ENCODE results near the gene OFD1. TPM values are rescaled to one million over a fixed set of nuclear protein-coding genes. Genes with fewer than 3 reads are reported as not detected.

The OFD1 gene
- total RNA-seq, 1 donor from 2014 or later: 65.4 TPM

GRCh38 chrX:13697976-13698375, 36.6 kb upstream of the OFD1 start:
- H3K27me3 Mint-ChIP-seq: no peaks in the 10 kb centered on the region

GRCh38 chrX:13698432-13698831, 36.1 kb upstream of the OFD1 start:
- H3K4me3 Mint-ChIP-seq (ENCODE audit: low read depth): no peak overlapping the region
- no peaks in the 10 kb centered on the region for H3K27me3 Mint-ChIP-seq
- H3K9me3 Mint-ChIP-seq (ENCODE audit: low read depth): peaks cover 15% of the 10 kb centered on the region
- no peak overlapping the region for H3K27ac Mint-ChIP-seq
- peaks cover 3% of the 10 kb centered on the region for H3K36me3 Mint-ChIP-seq (ENCODE audit: insufficient read depth)
- no peak for TF ChIP-seq CTCF (IDR thresholded peaks at IDR 0.05; ENCODE audit: unreplicated experiment)
- peaks cover 16% of the 10 kb centered on the region for H3K4me1 Mint-ChIP-seq (ENCODE audit: low read depth)
- DNase-seq (ENCODE audit: low spot score, unreplicated experiment): no peak

More at GRCh38 chrX:13697976-13698375, 36.6 kb upstream of the OFD1 start:
- no peak for DNase-seq (ENCODE audit: low spot score, unreplicated experiment)
- TF ChIP-seq CTCF (IDR thresholded peaks at IDR 0.05; ENCODE audit: unreplicated experiment): no peak
- Mint-ChIP-seq H3K9me3 (ENCODE audit: low read depth) (peaks cover 20% of the 10 kb centered on the region), H3K36me3 (ENCODE audit: insufficient read depth) (peaks cover 3% of the 10 kb centered on the region), H3K4me1 (ENCODE audit: low read depth) (peaks cover 19% of the 10 kb centered on the region), H3K27ac (no peak overlapping the region), H3K4me3 (ENCODE audit: low read depth) (no peak overlapping the region)

- Mint-ChIP-seq H3K27ac (no peak overlapping the region), H3K4me3 (ENCODE audit: low read depth) (no peak overlapping the region), H3K9me3 (ENCODE audit: low read depth) (peaks cover 18% of the 10 kb centered on the region), H3K36me3 (ENCODE audit: insufficient read depth) (peaks cover 5% of the 10 kb centered on the region), H3K4me1 (ENCODE audit: low read depth) (peaks cover 13% of the 10 kb centered on the region), H3K27me3 (no peaks in the 10 kb centered on the region)
- TF ChIP-seq CTCF (IDR thresholded peaks at IDR 0.05; ENCODE audit: unreplicated experiment): no peak
- no peak for DNase-seq (ENCODE audit: low spot score, unreplicated experiment)
These were observed 35.2 kb upstream of the OFD1 start for GRCh38 chrX:13699183-13699826.

GRCh38 chrX:13700380-13700779, 34.2 kb upstream of the OFD1 start:
- Mint-ChIP-seq H3K4me1 (ENCODE audit: low read depth) (peaks cover 8% of the 10 kb centered on the region), H3K9me3 (ENCODE audit: low read depth) (peaks cover 14% of the 10 kb centered on the region), H3K36me3 (ENCODE audit: insufficient read depth) (peaks cover 4% of the 10 kb centered on the region), H3K27ac (no peak overlapping the region), H3K4me3 (ENCODE audit: low read depth) (no peak overlapping the region), H3K27me3 (no peaks in the 10 kb centered on the region)
- DNase-seq (ENCODE audit: low spot score, unreplicated experiment): no peak
- no peak for TF ChIP-seq CTCF (IDR thresholded peaks at IDR 0.05; ENCODE audit: unreplicated experiment)

GRCh38 chrX:13702111-13702789, 32.3 kb upstream of the OFD1 start:
- Mint-ChIP-seq H3K9me3 (ENCODE audit: low read depth) (peaks cover 13% of the 10 kb centered on the region), H3K27ac (no peak overlapping the region), H3K4me1 (ENCODE audit: low read depth) (peaks cover 8% of the 10 kb centered on the region), H3K27me3 (no peaks in the 10 kb centered on the region), H3K4me3 (ENCODE audit: low read depth) (no peak overlapping the region), H3K36me3 (ENCODE audit: insufficient read depth) (peaks cover 3% of the 10 kb centered on the region)
- no peak for DNase-seq (ENCODE audit: low spot score, unreplicated experiment)
- TF ChIP-seq CTCF (IDR thresholded peaks at IDR 0.05; ENCODE audit: unreplicated experiment): no peak

Data from progenitor cell of endocrine pancreas (in vitro differentiated cells).